H9 (cell line): Measurements from ENCODE around the gene ST3GAL6. TPM values are rescaled to one million over a fixed set of nuclear protein-coding genes. Genes with fewer than 3 reads are reported as not detected.

Source experiments
- DNase-seq: peaks from one replicate; pipeline ENCODE4 v3.0.0-alpha.2; 2017
- H2AFZ ChIP-seq: one replicate; pipeline ENCODE4 v1.6.1; 2013; ENCODE audit warnings: mild to moderate bottlenecking, low read length, control low read depth, moderate library complexity
- H2AK5ac ChIP-seq: 2 replicates; pipeline ENCODE4 v1.6.1; 2013; ENCODE audit warnings: low read length, control low read depth, mixed read lengths; ENCODE audit not compliant: insufficient read length
- H2BK120ac ChIP-seq: one replicate; pipeline ENCODE4 v1.6.1; 2013; ENCODE audit warnings: low read depth, mild to moderate bottlenecking, low read length, control low read depth, inconsistent platforms; ENCODE audit not compliant: poor library complexity, severe bottlenecking
- H2BK12ac ChIP-seq: 2 replicates; pipeline ENCODE4 v1.6.1; 2013; ENCODE audit warnings: low read length, control low read depth, mixed read lengths, low read depth; ENCODE audit not compliant: insufficient read length
- H2BK15ac ChIP-seq: 2 replicates; pipeline ENCODE4 v1.6.1; 2013; ENCODE audit warnings: low read depth, low read length, control low read depth
- H2BK20ac ChIP-seq: one replicate; pipeline ENCODE4 v1.6.1; 2013; ENCODE audit warnings: low read depth, mild to moderate bottlenecking, low read length, control low read depth, inconsistent platforms; ENCODE audit not compliant: poor library complexity, severe bottlenecking
- H2BK5ac ChIP-seq: 2 replicates; pipeline ENCODE4 v1.6.1; 2013; ENCODE audit warnings: low read length, control low read depth, mixed read lengths; ENCODE audit not compliant: insufficient read length
- H3K14ac ChIP-seq: 2 replicates; pipeline ENCODE4 v1.6.1; 2013; ENCODE audit warnings: low read length, control low read depth; ENCODE audit not compliant: insufficient read depth
- H3K18ac ChIP-seq: 2 replicates; pipeline ENCODE4 v1.6.1; 2013; ENCODE audit warnings: low read depth, mild to moderate bottlenecking, mixed read lengths, low read length, control low read depth; ENCODE audit not compliant: insufficient read length
- H3K23ac ChIP-seq: 2 replicates; pipeline ENCODE4 v1.6.1; 2013; ENCODE audit warnings: low read length, control low read depth, mixed read lengths, low read depth; ENCODE audit not compliant: insufficient read length
- H3K23me2 ChIP-seq: 2 replicates; pipeline ENCODE4 v1.6.1; 2013; ENCODE audit warnings: low read depth, mild to moderate bottlenecking, mixed read lengths, low read length, control low read depth; ENCODE audit not compliant: insufficient read length, poor library complexity, severe bottlenecking
- H3K27ac ChIP-seq: 2 replicates; pipeline ENCODE4 v1.5.1; 2013; ENCODE audit warnings: low read length, control low read depth, mixed read lengths, low read depth; ENCODE audit not compliant: insufficient read length
- H3K27me3 ChIP-seq: 2 replicates; pipeline ENCODE4 v1.6.1; 2013; ENCODE audit warnings: low read length, control low read depth, inconsistent platforms; ENCODE audit not compliant: insufficient read depth
- H3K4ac ChIP-seq: 2 replicates; pipeline ENCODE4 v1.6.1; 2013; ENCODE audit warnings: low read depth, mild to moderate bottlenecking, control low read depth, inconsistent platforms, low read length, moderate library complexity
- H3K4me1 ChIP-seq: 2 replicates; pipeline ENCODE4 v1.6.1; 2013; ENCODE audit warnings: low read length, control low read depth, inconsistent platforms; ENCODE audit not compliant: insufficient read depth
- H3K4me2 ChIP-seq: 2 replicates; pipeline ENCODE4 v1.6.1; 2013; ENCODE audit warnings: low read length, control low read depth, mixed read lengths; ENCODE audit not compliant: insufficient read length, insufficient read depth
- H3K56ac ChIP-seq: 2 replicates; pipeline ENCODE4 v1.6.1; 2013; ENCODE audit warnings: low read depth, mild to moderate bottlenecking, mixed read lengths, low read length, control low read depth; ENCODE audit not compliant: insufficient read length
- H3K79me1 ChIP-seq: 2 replicates; pipeline ENCODE4 v1.6.1; 2013; ENCODE audit warnings: low read depth, mild to moderate bottlenecking, moderate library complexity, low read length, control low read depth, inconsistent platforms; ENCODE audit not compliant: insufficient read depth, poor library complexity, severe bottlenecking
- H3K79me2 ChIP-seq: 2 replicates; pipeline ENCODE4 v1.6.1; 2013; ENCODE audit warnings: low read length, control low read depth, inconsistent platforms; ENCODE audit not compliant: insufficient read depth
- H3K9ac ChIP-seq: 2 replicates; pipeline ENCODE4 v1.6.1; 2013; ENCODE audit warnings: low read length, control low read depth, mixed read lengths; ENCODE audit not compliant: insufficient read length; ENCODE audit errors: extremely low read depth
- H3K9me3 ChIP-seq: one replicate; pipeline ENCODE4 v1.6.1; 2013; ENCODE audit warnings: low read depth, low read length, inconsistent platforms; ENCODE audit not compliant: control insufficient read depth
- H3T11ph ChIP-seq: one replicate; pipeline ENCODE4 v1.6.1; 2013; ENCODE audit warnings: mild to moderate bottlenecking, low read length, control low read depth, inconsistent platforms
- H4K20me1 ChIP-seq: one replicate; pipeline ENCODE4 v1.6.1; 2013; ENCODE audit not compliant: control insufficient read depth, insufficient read length, insufficient read depth
- H4K5ac ChIP-seq: 2 replicates; pipeline ENCODE4 v1.6.1; 2013; ENCODE audit warnings: low read depth, mild to moderate bottlenecking, mixed read lengths, low read length, control low read depth; ENCODE audit not compliant: insufficient read length
- H4K8ac ChIP-seq: replicated peaks from 2 replicates; pipeline ENCODE4 v1.6.1; 2013; ENCODE audit warnings: low read length, control low read depth, mixed read lengths, low read depth; ENCODE audit not compliant: insufficient read length
- H4K91ac ChIP-seq: 2 replicates; pipeline ENCODE4 v1.6.1; 2013; ENCODE audit warnings: low read depth, mild to moderate bottlenecking, moderate library complexity, mixed read lengths, low read length, control low read depth; ENCODE audit not compliant: insufficient read length
- H3K27ac Mint-ChIP-seq, 3 experiments: 2 replicates in 2 of 3; 3 replicates in 1 of 3; pipeline ENCODE4 v1.8.0; 2020 to 2021; ENCODE audit warnings: mixed read lengths in 3 of 3, mild to moderate bottlenecking in 1 of 3, moderate library complexity in 1 of 3
- H3K27me3 Mint-ChIP-seq: 2 replicates; pipeline ENCODE4 v1.8.0; 2021; ENCODE audit warnings: low read depth, mild to moderate bottlenecking, moderate library complexity, mixed read lengths
- H3K36me3 Mint-ChIP-seq, 3 experiments: 2 replicates in 2 of 3; 3 replicates in 1 of 3; pipeline ENCODE4 v1.8.0; 2020 to 2021; ENCODE audit warnings: low read depth in 3 of 3, mixed read lengths in 3 of 3; ENCODE audit not compliant: insufficient read depth in 1 of 3
- H3K4me1 Mint-ChIP-seq, 2 experiments: 2 replicates each; pipeline ENCODE4 v1.8.0; 2020; ENCODE audit warnings: mixed read lengths in 2 of 2
- H3K4me3 Mint-ChIP-seq, 2 experiments: 2 replicates in 1 of 2; 3 replicates in 1 of 2; pipeline ENCODE4 v1.8.0; 2020 to 2021; ENCODE audit warnings: mild to moderate bottlenecking in 2 of 2, mixed read lengths in 2 of 2, moderate library complexity in 1 of 2
- H3K9me3 Mint-ChIP-seq, 2 experiments: 2 replicates in 1 of 2; 3 replicates in 1 of 2; pipeline ENCODE4 v1.8.0; 2020; ENCODE audit warnings: mild to moderate bottlenecking in 2 of 2, mixed read lengths in 2 of 2, moderate library complexity in 1 of 2
- CTCF ChIP-seq: fragments of 200-600 bp; sonication (generic); conservative IDR thresholded peaks from 3 replicates; pipeline ENCODE4 v1.8.0; 2021; ENCODE audit warnings: antibody characterized with exemption, mild to moderate bottlenecking
- WGBS: extraction: QIAGEN DNeasy Blood & Tissue Kit; methylation state at CpG from one replicate; pipeline ENCODE4 v1.1.7; 2013; ENCODE audit warnings: missing lambda C conversion rate, low lambda C conversion rate, mixed read lengths; ENCODE audit not compliant: insufficient read length; ENCODE audit errors: extremely low coverage; 5-methylcytosine and 5-hydroxymethylcytosine counted together
- total RNA-seq: library from RNA; stranded (reverse); gene quantifications from 2 replicates; pipeline ENCODE4 v1.2.1, GENCODE V29; 2021

The ST3GAL6 gene
- total RNA-seq, 1 experiment from 2014 or later, result 6.4 TPM

GRCh38 chr3:98811048-98811447 lies 47.9 kb downstream of the ST3GAL6 start:
- no peak overlapping the region for H4K8ac ChIP-seq
- TF ChIP-seq CTCF, result no peak
- H3K27me3 ChIP-seq, result no peaks in the 10 kb centered on the region
- no peaks in the 10 kb centered on the region for H3K9me3 ChIP-seq
- no peak overlapping the region for H3K14ac ChIP-seq
- Mint-ChIP-seq H3K27ac (no peak overlapping the region), H3K9me3 (no peaks in the 10 kb centered on the region), H3K27me3 (no peaks in the 10 kb centered on the region), H3K36me3 (peaks cover 25 to 64% (median 49%) of the 10 kb centered on the region in 3 experiments), H3K4me3 (no peak overlapping the region), H3K4me1 (peaks cover 0 to 6% of the 10 kb centered on the region in 2 experiments; a peak in 3 of 4 replicates)
- H3K23me2 ChIP-seq, result no peaks in the 10 kb centered on the region
- H3K79me2 ChIP-seq, result no peaks in the 10 kb centered on the region
- H3K27ac ChIP-seq, result no peak overlapping the region
- H2BK120ac ChIP-seq, result no peak overlapping the region
- no peak overlapping the region for H2AFZ ChIP-seq
- H3K79me1 ChIP-seq, result no peaks in the 10 kb centered on the region
- H3K23ac ChIP-seq, result no peak overlapping the region
- no peaks in the 10 kb centered on the region for H3K4me1 ChIP-seq
- no peak overlapping the region for H3K56ac ChIP-seq
- no peak overlapping the region for H4K5ac ChIP-seq
- H3K18ac ChIP-seq, result no peak overlapping the region
- no peak overlapping the region for H2BK12ac ChIP-seq
- DNase-seq, result no peak
- H4K91ac ChIP-seq, result no peak overlapping the region
- no peak overlapping the region for H2AK5ac ChIP-seq
- H3K9ac ChIP-seq, result no peak overlapping the region
- H3T11ph ChIP-seq, result no peak overlapping the region
- no peaks in the 10 kb centered on the region for H4K20me1 ChIP-seq
- no peak overlapping the region for H3K4me2 ChIP-seq
- H3K4ac ChIP-seq, result no peak overlapping the region
- WGBS, result no CpG with 5 or more reads among the region's 6 CpGs
- H2BK15ac ChIP-seq, result no peak overlapping the region
- H2BK5ac ChIP-seq, result no peak overlapping the region
- no peak overlapping the region for H2BK20ac ChIP-seq
